Tibial nerve (tissue), 4 donors: Measurements from ENCODE around the gene SLC39A10. TPM values are rescaled to one million over a fixed set of nuclear protein-coding genes. Genes with fewer than 3 reads are reported as not detected.
"Not testable (repeated sequence)": the region's sequence is repeated elsewhere in the genome, so short reads cannot be mapped to it uniquely, and the experiment has no call there.

Experiments
- DNase-seq, 2 donors: peaks; one replicate each; pipeline ENCODE4 v3.0.0-alpha.2; 2019; ENCODE audit warnings: low spot score in 2 of 2
- H3K27ac ChIP-seq, 4 donors: fragments of 200-600 bp; sonication (generic) in 3 of 4; one replicate each; pipeline ENCODE4 v1.5.1; 2017 to 2019; ENCODE audit warnings: mild to moderate bottlenecking in 1 of 4
- H3K27me3 ChIP-seq, 2 donors: fragments of 200-600 bp; sonication (generic) in 1 of 2; one replicate each; pipeline versions ENCODE4 v1.5.1 to v1.6.0; 2017 to 2019
- H3K36me3 ChIP-seq, 3 donors: fragments of 200-600 bp; sonication (generic); one replicate each; pipeline ENCODE4 v1.5.1; 2018 to 2019
- H3K4me1 ChIP-seq, 4 donors: fragments of 200-600 bp; sonication (generic) in 3 of 4; one replicate each; pipeline ENCODE4 v1.5.1; 2017 to 2019
- H3K4me3 ChIP-seq, 4 donors: fragments of 200-600 bp; sonication (generic) in 3 of 4; one replicate each; pipeline ENCODE4 v1.5.1; 2017 to 2019; ENCODE audit warnings: mild to moderate bottlenecking in 1 of 4, moderate library complexity in 1 of 4
- H3K9me3 ChIP-seq, 4 donors: fragments of 200-600 bp; sonication (generic) in 3 of 4; one replicate each; pipeline ENCODE4 v1.5.1; 2017 to 2019
- EP300 ChIP-seq, 2 donors: sonication (generic); formaldehyde crosslinking; IDR thresholded peaks; one replicate each; pipeline ENCODE4 v1.6.1; 2017; ENCODE audit warnings: antibody characterized with exemption in 2 of 2, mild to moderate bottlenecking in 1 of 2
- POLR2A ChIP-seq, 2 donors: fragments of 450-650 bp; IDR thresholded peaks; one replicate each; pipeline ENCODE4 v1.6.1; 2017; ENCODE audit warnings: antibody characterized with exemption in 2 of 2, mild to moderate bottlenecking in 2 of 2, moderate library complexity in 2 of 2
- WGBS, 2 donors: methylation state at CpG; one replicate each; pipeline ENCODE4 v1.1.5; 2018; 5-methylcytosine and 5-hydroxymethylcytosine counted together
- total RNA-seq, 4 donors: library from RNA; depleted of rRNA; stranded (reverse); fragments of >200 nt; gene quantifications; one replicate each; pipeline ENCODE4 v1.1.0, GENCODE V29; 2016
- TF ChIP-seq, protein P1 (sequence below), 5 experiments: fragments of 200-600 bp in 3 of 5; fragments of 450-650 bp in 2 of 5; sonication (generic) in 3 of 5; IDR thresholded peaks; one replicate each; pipeline ENCODE4 v1.5.1; 2016 to 2019; ENCODE audit warnings: antibody characterized with exemption in 5 of 5, mild to moderate bottlenecking in 3 of 5, moderate library complexity in 2 of 5

SLC39A10 gene
- total RNA-seq, 4 donors from 2014 or later, result 17.7 to 24.9 (median 20.7) TPM

DNA sequence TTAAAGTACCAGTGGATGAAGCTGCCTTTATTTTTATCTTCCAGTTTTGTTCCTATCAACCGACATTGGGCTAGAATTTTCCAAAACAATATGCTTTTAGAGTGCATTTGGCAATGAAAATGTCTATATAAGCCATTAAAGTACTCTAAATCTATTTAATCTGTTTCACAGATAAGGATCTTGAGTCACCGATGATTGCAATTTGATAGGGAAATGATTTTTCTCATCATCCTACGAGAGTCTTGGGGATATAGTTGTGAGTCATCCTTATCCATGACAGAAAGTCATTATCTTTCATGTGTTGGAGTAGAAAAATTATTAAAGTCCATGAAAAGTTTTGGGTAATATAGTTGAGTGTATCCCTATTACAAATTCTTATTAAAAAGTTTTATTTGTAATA, 26.1 kb downstream of the SLC39A10 start:
- Histone ChIP-seq H3K4me1 (peaks cover 0 to 3% (median 0%) of the 10 kb centered on the region in 4 donors), H3K27ac (no peak overlapping the region), H3K9me3 (no peaks in the 10 kb centered on the region), H3K36me3 (peaks cover 0 to 17% (median 0%) of the 10 kb centered on the region in 3 donors), H3K4me3 (no peak overlapping the region), H3K27me3 (no peaks in the 10 kb centered on the region)
- 61 to 67% methylated on average over 3 of the region's 3 CpGs for WGBS, 2 donors
- TF ChIP-seq POLR2A (IDR thresholded peaks at IDR 0.05) (no peak), EP300 (IDR thresholded peaks at IDR 0.05) (no peak)
- TF ChIP-seq, protein P1, sequence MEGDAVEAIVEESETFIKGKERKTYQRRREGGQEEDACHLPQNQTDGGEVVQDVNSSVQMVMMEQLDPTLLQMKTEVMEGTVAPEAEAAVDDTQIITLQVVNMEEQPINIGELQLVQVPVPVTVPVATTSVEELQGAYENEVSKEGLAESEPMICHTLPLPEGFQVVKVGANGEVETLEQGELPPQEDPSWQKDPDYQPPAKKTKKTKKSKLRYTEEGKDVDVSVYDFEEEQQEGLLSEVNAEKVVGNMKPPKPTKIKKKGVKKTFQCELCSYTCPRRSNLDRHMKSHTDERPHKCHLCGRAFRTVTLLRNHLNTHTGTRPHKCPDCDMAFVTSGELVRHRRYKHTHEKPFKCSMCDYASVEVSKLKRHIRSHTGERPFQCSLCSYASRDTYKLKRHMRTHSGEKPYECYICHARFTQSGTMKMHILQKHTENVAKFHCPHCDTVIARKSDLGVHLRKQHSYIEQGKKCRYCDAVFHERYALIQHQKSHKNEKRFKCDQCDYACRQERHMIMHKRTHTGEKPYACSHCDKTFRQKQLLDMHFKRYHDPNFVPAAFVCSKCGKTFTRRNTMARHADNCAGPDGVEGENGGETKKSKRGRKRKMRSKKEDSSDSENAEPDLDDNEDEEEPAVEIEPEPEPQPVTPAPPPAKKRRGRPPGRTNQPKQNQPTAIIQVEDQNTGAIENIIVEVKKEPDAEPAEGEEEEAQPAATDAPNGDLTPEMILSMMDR (IDR thresholded peaks at IDR 0.05), result no peak
- DNase-seq, result no peak

DNA sequence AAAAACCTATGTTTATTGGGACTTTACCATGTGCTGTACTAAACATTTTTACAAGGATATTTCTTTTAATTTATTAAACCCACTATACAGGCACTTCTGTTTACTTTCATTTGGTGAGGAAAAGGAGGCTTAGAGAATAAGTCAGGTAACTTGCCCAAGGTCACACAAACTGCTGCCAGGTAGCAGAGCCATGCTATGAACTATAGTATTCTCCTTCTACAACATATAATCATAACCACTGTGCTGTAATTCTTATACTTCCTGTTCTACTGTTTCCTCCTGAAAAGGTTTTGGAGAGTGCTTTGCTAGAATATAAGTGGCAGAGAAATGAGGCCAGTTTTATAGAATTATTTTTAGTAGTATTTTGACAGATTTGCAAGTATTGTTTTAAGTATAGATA, 29.5 kb downstream of the SLC39A10 start:
- DNase-seq, result no peak
- Histone ChIP-seq H3K27ac (no peak overlapping the region), H3K27me3 (no peaks in the 10 kb centered on the region), H3K9me3 (peaks cover 0 to 11% (median 0%) of the 10 kb centered on the region in 4 donors), H3K4me1 (peaks cover 0 to 3% (median 0%) of the 10 kb centered on the region in 4 donors), H3K36me3 (peaks cover 0 to 13% (median 0%) of the 10 kb centered on the region in 3 donors), H3K4me3 (no peak overlapping the region)
- TF ChIP-seq EP300 (IDR thresholded peaks at IDR 0.05), result no peak
- no peak for TF ChIP-seq POLR2A (IDR thresholded peaks at IDR 0.05)
- TF ChIP-seq, protein P1 (IDR thresholded peaks at IDR 0.05), result no peak

DNA sequence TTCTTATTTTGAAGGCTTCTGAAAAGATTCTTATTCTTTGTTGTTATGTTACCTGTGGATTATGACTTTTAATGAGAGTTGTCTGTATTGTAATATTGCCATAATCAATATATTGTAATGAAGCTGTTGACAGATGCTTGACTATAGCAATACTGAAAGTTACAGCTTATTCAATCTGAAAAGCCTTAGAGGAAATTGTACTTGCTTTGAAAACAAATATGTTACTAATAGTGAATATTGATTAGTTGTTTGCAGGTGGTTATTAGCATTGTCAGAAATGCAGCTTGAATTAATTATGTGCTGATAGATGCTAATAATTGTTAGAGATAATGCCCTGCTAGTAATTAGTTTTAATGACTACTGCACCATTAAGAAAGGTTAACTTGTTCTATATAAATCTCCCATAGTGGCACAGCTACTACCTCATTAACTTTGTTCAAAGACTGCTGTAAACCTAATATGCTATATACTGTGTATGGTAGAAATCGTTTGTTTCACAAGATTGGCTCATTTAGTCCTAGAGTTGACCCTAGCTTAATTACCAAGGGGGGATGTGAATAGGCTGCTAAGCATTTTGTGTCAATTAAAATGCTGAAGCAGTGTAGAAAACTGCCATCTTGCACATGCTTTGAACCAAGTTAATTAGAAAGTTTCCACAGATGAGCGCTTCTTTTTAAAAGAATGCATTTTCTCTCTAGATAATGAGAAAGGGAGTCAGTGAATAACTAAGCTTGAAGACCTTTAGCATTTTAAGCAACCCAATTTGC, 30.5 kb downstream of the SLC39A10 start:
- Histone ChIP-seq H3K9me3 (peaks cover 0 to 17% (median 0%) of the 10 kb centered on the region in 4 donors), H3K4me1 (peaks cover 0 to 3% (median 0%) of the 10 kb centered on the region in 4 donors), H3K36me3 (peaks cover 0 to 17% (median 0%) of the 10 kb centered on the region in 3 donors), H3K27me3 (no peaks in the 10 kb centered on the region), H3K4me3 (no peak overlapping the region), H3K27ac (no peak overlapping the region)
- no peak for DNase-seq
- 61 to 68% methylated on average over 2 of the region's 2 CpGs for WGBS, 2 donors
- TF ChIP-seq POLR2A (IDR thresholded peaks at IDR 0.05), result no peak
- TF ChIP-seq, protein P1 (IDR thresholded peaks at IDR 0.05), result no peak
- no peak for TF ChIP-seq EP300 (IDR thresholded peaks at IDR 0.05)

GRCh38 chr2:195692531-195692930, 35.5 kb downstream of the SLC39A10 start:
- DNase-seq, H3K4me3 ChIP-seq, H3K27ac ChIP-seq, H3K27me3 ChIP-seq, H3K4me1 ChIP-seq: not testable (repeated sequence)
- 86 to 93% methylated on average over 3 of the region's 3 CpGs for WGBS, 2 donors
- Histone ChIP-seq H3K36me3 (peaks cover 0 to 41% (median 0%) of the 10 kb centered on the region in 3 donors), H3K9me3 (peaks cover 0 to 23% (median 0%) of the 10 kb centered on the region in 4 donors)

GRCh38 chr2:195694553-195694952, 37.5 kb downstream of the SLC39A10 start:
- no peaks in the 10 kb centered on the region for H3K4me1 ChIP-seq
- H3K36me3 ChIP-seq, result peaks cover 0 to 41% (median 0%) of the 10 kb centered on the region in 3 donors
- H3K27ac ChIP-seq, result no peak overlapping the region
- TF ChIP-seq, protein P1 (IDR thresholded peaks at IDR 0.05), result no peak
- H3K9me3 ChIP-seq, result peaks cover 0 to 26% (median 3%) of the 10 kb centered on the region in 4 donors
- no peaks in the 10 kb centered on the region for H3K27me3 ChIP-seq
- no peak overlapping the region for H3K4me3 ChIP-seq
- DNase-seq, result no peak
- WGBS, 2 donors, result 98 to 99% methylated on average over 7 of the region's 7 CpGs
